KMS-11 (cell line): ENCODE measurements around the gene SCYGR5.
"Not testable (repeated sequence)": the region's sequence is repeated elsewhere in the genome, so short reads cannot be mapped to it uniquely, and the experiment has no call there.

Source experiments
- H2AFZ ChIP-seq: fragments of 200-600 bp; sonication (generic); 2 replicates; pipeline ENCODE4 v1.6.1; 2016; ENCODE audit warnings: antibody characterized with exemption, mixed run types, low read depth
- H3K27ac ChIP-seq: fragments of 200-600 bp; sonication (generic); 2 replicates; pipeline ENCODE4 v1.6.1; 2016; ENCODE audit warnings: mild to moderate bottlenecking, mixed run types
- H3K27me3 ChIP-seq: fragments of 200-600 bp; sonication (generic); 2 replicates; pipeline ENCODE4 v1.6.1; 2017; ENCODE audit warnings: mild to moderate bottlenecking, low read depth, mixed run types, moderate library complexity; ENCODE audit not compliant: insufficient read depth
- H3K36me3 ChIP-seq: fragments of 200-600 bp; sonication (generic); 2 replicates; pipeline ENCODE4 v1.6.1; 2017; ENCODE audit warnings: mild to moderate bottlenecking, mixed run types; ENCODE audit not compliant: insufficient read depth
- H3K4me1 ChIP-seq: fragments of 200-600 bp; sonication (generic); 2 replicates; pipeline ENCODE4 v1.6.1; 2016; ENCODE audit warnings: mild to moderate bottlenecking, low read depth, mixed run types; ENCODE audit not compliant: poor library complexity, severe bottlenecking
- H3K4me2 ChIP-seq: fragments of 200-600 bp; sonication (generic); 2 replicates; pipeline ENCODE4 v1.7.0; 2016; ENCODE audit warnings: mild to moderate bottlenecking, mixed run types
- H3K4me3 ChIP-seq: fragments of 200-600 bp; sonication (generic); IDR thresholded peaks from 2 replicates; pipeline ENCODE4 v1.6.1; 2017; ENCODE audit warnings: low read depth, low read length, mixed read lengths; ENCODE audit not compliant: insufficient read depth
- H3K79me2 ChIP-seq: fragments of 200-600 bp; sonication (generic); 2 replicates; pipeline ENCODE4 v1.6.1; 2016; ENCODE audit warnings: low read depth, mixed run types; ENCODE audit not compliant: insufficient read depth
- H3K9ac ChIP-seq: fragments of 200-600 bp; sonication (generic); 2 replicates; pipeline ENCODE4 v1.6.1; 2016; ENCODE audit warnings: mild to moderate bottlenecking, mixed run types
- H4K20me1 ChIP-seq: fragments of 200-600 bp; sonication (generic); 2 replicates; pipeline ENCODE4 v1.6.1; 2016; ENCODE audit warnings: mild to moderate bottlenecking, mixed run types; ENCODE audit not compliant: insufficient read depth
- TF ChIP-seq, protein P1 (sequence below): fragments of 200-600 bp; sonication (generic); conservative IDR thresholded peaks from 2 replicates; pipeline ENCODE4 v1.6.1; 2017; ENCODE audit warnings: low read depth, mild to moderate bottlenecking, antibody characterized with exemption, low read length, moderate library complexity, mixed read lengths

Gene SCYGR5, protein sequence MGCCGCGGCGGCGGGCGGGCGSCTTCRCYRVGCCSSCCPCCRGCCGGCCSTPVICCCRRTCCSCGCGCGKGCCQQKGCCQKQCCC

DNA sequence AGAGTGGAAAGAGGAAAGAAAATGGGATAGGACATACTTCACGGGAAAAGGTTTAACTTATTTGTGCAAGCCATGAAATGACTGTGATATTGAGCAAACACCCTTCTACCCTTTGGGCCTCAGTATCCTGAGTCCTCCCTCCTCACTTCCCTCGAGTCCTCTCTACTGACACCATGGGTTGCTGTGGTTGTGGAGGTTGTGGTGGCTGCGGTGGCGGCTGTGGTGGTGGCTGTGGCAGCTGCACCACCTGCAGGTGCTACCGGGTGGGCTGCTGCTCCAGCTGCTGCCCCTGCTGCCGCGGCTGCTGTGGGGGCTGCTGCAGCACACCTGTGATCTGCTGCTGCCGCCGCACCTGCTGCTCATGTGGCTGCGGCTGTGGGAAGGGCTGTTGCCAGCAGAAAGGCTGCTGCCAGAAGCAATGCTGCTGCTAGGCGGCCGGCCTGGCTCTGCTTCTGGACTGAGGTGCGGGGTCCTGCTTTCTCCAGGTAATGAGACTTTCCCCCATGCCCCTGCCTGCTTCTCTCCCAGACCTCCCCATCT lies at the start of gene SCYGR5:
Gene SCYGR5 (plus strand): TSS at position 174 of the 540 bp plus-strand sequence. CDS start 0 bp downstream, at position 174.
- not testable (repeated sequence) for H3K4me3 ChIP-seq, H3K36me3 ChIP-seq, H3K4me2 ChIP-seq

DNA sequence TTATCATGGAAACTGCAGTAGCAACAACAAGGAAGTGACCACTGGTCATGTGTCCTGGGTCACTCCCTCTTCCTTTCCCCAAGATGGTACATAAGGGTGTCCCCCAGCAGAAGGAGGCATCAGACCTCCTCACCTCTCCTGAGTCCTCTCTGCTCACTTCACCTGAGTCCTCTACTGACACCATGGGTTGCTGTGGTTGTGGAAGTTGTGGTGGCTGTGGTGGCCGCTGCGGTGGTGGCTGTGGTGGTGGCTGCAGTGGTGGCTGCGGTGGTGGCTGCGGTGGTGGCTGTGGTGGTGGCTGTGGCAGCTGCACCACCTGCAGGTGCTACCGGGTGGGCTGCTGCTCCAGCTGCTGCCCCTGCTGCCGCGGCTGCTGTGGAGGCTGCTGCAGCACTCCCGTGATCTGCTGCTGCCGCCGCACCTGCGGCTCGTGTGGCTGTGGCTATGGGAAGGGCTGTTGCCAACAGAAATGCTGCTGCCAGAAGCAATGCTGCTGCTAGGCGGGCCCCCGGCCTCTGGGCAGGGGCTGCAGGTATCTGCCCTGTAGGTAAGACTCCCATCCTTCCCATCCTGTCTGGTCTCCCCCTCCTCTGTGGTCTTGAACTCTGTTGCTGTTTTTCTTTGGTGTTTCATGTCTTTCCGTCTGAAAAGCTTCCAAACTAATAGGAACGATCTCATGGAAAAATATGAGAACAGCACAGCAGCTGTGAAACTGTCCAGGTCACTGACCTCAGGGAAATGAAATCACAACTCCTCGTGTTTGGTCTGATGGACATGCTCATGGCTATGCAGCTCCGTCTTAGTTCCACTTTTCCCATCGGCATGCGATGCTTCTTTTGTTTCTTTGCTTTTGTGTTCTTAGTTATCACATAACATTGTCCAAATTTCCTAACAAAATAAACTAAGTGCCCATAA lies 49.0 kb upstream of the SCYGR5 start, which contains the start of gene SCYGR4:
Gene SCYGR4 (plus strand): TSS at position 183 of the 915 bp plus-strand sequence. CDS start 0 bp downstream, at position 183.
- H3K27ac ChIP-seq = no peak within 1 kb of the TSS
- no peak within 1 kb of the TSS for H2AFZ ChIP-seq
- no peak within 1 kb of the TSS for H3K4me2 ChIP-seq
- peaks cover 6% of the 10 kb centered on the region for H3K4me1 ChIP-seq
- no peaks in the 10 kb centered on the region for H3K27me3 ChIP-seq
- H3K9ac ChIP-seq = no peak within 1 kb of the TSS
- no peaks in the 10 kb centered on the region for H3K36me3 ChIP-seq
- no peaks in the 10 kb centered on the region for H3K79me2 ChIP-seq
- H4K20me1 ChIP-seq = no peaks in the 10 kb centered on the region
- H3K4me3 ChIP-seq = no peak within 1 kb of the TSS
- TF ChIP-seq, protein P1, sequence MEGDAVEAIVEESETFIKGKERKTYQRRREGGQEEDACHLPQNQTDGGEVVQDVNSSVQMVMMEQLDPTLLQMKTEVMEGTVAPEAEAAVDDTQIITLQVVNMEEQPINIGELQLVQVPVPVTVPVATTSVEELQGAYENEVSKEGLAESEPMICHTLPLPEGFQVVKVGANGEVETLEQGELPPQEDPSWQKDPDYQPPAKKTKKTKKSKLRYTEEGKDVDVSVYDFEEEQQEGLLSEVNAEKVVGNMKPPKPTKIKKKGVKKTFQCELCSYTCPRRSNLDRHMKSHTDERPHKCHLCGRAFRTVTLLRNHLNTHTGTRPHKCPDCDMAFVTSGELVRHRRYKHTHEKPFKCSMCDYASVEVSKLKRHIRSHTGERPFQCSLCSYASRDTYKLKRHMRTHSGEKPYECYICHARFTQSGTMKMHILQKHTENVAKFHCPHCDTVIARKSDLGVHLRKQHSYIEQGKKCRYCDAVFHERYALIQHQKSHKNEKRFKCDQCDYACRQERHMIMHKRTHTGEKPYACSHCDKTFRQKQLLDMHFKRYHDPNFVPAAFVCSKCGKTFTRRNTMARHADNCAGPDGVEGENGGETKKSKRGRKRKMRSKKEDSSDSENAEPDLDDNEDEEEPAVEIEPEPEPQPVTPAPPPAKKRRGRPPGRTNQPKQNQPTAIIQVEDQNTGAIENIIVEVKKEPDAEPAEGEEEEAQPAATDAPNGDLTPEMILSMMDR = no peak

More for the DNA sequence above, at the start of gene SCYGR5:
- not testable (repeated sequence) for H3K27ac ChIP-seq, H3K27me3 ChIP-seq, H3K79me2 ChIP-seq, H3K9ac ChIP-seq, H2AFZ ChIP-seq, H3K4me1 ChIP-seq, H4K20me1 ChIP-seq

DNA sequence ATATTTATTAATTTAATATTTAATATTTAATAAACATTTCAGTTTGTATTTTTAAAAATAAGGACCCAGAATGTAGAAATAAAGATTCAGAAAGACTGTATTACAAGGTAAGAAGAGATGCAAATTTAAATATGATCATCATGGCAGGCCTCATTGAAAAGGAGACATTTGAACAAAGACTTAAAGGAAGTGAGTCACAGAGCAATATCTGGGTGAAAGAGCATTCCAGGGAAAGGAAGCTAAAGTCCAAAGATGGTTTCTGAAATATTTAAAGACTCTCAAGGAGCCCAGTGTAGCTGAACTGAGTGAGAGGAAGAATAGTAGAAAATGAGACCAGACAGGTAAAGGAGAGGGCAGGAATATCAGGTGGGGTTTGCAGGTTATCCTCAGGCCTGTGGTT lies 43.4 kb upstream of the SCYGR5 start:
- Histone ChIP-seq H3K4me1 (no peaks in the 10 kb centered on the region), H3K4me2 (no peak overlapping the region), H3K79me2 (no peaks in the 10 kb centered on the region), H3K4me3 (no peak overlapping the region), H3K36me3 (no peaks in the 10 kb centered on the region), H3K27me3 (no peaks in the 10 kb centered on the region), H2AFZ (no peak overlapping the region), H3K9ac (no peak overlapping the region), H3K27ac (no peak overlapping the region), H4K20me1 (no peaks in the 10 kb centered on the region)
- TF ChIP-seq, protein P1 = no peak

DNA sequence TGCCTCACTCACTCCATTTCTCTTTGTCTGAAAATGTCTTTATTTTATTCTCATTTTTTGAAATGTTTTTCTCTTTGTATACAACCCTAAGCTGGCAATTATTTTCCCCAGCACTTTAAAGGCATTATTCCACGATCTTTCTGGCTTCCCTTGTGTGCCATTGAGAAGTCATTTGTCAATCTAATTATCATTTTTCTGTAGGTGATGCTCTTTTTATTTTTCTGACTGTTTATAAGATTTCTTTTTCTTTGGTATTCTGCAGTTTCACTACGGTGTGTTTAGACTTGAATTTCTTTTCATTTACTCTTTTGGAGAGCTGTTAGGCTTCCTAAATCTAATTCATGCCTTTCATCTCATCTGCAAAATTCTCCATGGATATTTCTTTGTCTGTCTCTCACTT lies 41.2 kb upstream of the SCYGR5 start:
- H3K4me1 ChIP-seq = no peaks in the 10 kb centered on the region
- TF ChIP-seq, protein P1 = no peak
- no peaks in the 10 kb centered on the region for H4K20me1 ChIP-seq
- H3K36me3 ChIP-seq = no peaks in the 10 kb centered on the region
- H2AFZ ChIP-seq = no peak overlapping the region
- H3K27me3 ChIP-seq = no peaks in the 10 kb centered on the region
- H3K4me3 ChIP-seq = no peak overlapping the region
- no peak overlapping the region; the same call in 1 of the 2 replicates for H3K4me2 ChIP-seq
- no peaks in the 10 kb centered on the region for H3K79me2 ChIP-seq
- H3K27ac ChIP-seq = no peak overlapping the region
- H3K9ac ChIP-seq = no peak overlapping the region
